Stimulated activated CD4-positive, alpha-beta T cell treated with anti-CD3 and anti-CD28 coated beads, Interleukin-4, amount 100 ng/mL, for 1 hour (primary cell): ENCODE results near the gene LGALS12.

Source experiments
- DNase-seq: peaks from one replicate; pipeline ENCODE4 v3.0.0-alpha.2; 2020

The LGALS12 gene

DNA sequence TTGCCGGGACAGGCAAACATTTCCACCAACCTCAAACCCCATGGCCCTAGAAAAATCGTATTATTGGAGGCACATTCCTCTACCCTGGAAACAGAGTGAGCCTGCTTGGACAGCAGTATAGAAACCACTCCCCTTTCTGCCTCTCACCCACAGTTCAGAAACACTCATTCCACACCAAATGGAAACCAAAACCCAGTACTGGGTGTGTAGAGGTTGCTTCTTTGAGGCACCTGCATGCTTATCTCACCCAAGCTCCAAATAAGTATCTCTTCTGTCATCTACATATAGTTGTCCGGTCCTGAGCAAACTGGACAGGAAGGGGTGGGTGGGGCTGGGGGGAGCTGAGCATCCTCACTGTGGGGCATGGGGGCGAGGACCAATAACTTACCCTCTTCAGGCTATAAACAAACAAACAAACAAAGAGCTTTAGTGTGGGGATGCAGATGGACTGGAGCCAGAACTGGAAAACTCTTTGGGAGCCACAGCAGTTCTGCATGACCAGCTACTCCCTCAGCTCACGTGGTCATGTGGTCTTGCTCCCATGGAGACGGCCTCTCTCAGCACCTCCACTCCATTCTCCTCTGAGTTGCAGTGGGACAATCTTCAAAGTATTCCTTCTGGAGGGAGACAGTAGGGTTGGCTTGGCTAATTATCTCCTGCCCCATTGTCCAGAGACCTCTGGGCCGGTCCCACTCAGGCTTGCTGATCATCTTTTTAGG, 58.3 kb downstream of the LGALS12 start:
- no peak for DNase-seq

DNA sequence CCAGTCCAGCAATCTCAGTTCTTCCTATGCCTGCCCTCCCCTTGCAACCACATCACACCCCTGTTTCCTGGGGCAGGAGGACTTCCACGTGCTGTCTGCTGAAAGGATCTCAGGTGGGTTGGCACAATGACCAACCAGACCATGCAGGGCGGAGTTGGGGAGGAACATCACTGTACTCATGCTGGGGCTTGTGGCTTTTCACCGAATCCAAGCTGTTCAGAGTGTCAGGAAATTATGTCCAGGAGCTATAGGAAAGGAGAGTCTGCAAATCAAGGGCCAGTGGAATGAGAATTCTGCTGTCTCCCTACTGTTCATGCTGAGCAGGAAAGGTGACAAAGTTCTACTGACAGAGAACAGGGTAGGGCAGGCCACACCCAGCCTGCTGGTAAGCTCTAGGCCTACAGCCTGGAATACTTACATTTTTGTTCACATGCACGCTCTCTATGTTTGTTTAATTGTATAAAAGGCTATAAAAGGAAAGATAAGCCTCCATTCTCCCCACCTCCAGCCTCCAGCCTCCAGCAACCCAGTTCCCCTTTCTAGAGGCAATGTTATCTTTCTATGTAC, 59.0 kb downstream of the LGALS12 start:
- DNase-seq, result no peak
